ENCODE data around the gene YES1. TPM values are rescaled to one million over a fixed set of nuclear protein-coding genes. Genes with fewer than 3 reads are reported as not detected.

The YES1 gene
- total RNA-seq, 2 experiments from 2014 or later, result not detected

- no peaks in the 10 kb centered on the region for H3K36me3 ChIP-seq (ENCODE audit: insufficient read depth, low read length)
- no TSS peak for BruUV-seq (replicated peaks)
- H3K9me3 ChIP-seq (ENCODE audit: low read length), result no peaks in the 10 kb centered on the region
- H4K20me1 ChIP-seq (ENCODE audit: insufficient read depth, low read length), result no peaks in the 10 kb centered on the region
- no peak overlapping the region for H3K4me2 ChIP-seq (ENCODE audit: low read length)
- POLR2A ChIA-PET, result interaction anchor here (0.8 kb wide), 1 partner anchor 9 kb away, joined by 3 read pairs; no protein-coding TSS in a partner anchor
- no peak overlapping the region for H2AFZ ChIP-seq (ENCODE audit: low read length)
- no peak for DNase-seq (ENCODE audit: low spot score)
- no peaks in the 10 kb centered on the region for H3K9me2 ChIP-seq (ENCODE audit: insufficient read depth, low read length)
- H3K79me2 ChIP-seq (ENCODE audit: insufficient read depth, low read depth, low read length), result no peaks in the 10 kb centered on the region
- CTCF ChIA-PET (ENCODE audit: unreplicated experiment), result no interaction called here
- intact Hi-C loops (cut with micrococcal nuclease; ENCODE audit: unreplicated experiment), result no loop called here
- H3K27ac ChIP-seq (ENCODE audit: low read depth, low read length, poor library complexity, severe bottlenecking), result no peak overlapping the region
- no peak overlapping the region for H3K4me3 ChIP-seq (ENCODE audit: low read depth, low read length, poor library complexity, severe bottlenecking)
- H3K4me1 ChIP-seq (ENCODE audit: insufficient read depth, low read length, poor library complexity, severe bottlenecking), result no peaks in the 10 kb centered on the region
- TF ChIP-seq EZH2phosphoT487 (IDR thresholded peaks at IDR 0.05; ENCODE audit: borderline replicate concordance, low read depth, low read length) (no peak), CTCF (conservative IDR thresholded peaks at IDR 0.05; ENCODE audit: low read length) (no peak)
These were observed 8.6 kb upstream of the YES1 start for GRCh38 chr18:820591-821165.

- no peak for DNase-seq (ENCODE audit: low spot score)
- Histone ChIP-seq H3K4me2 (ENCODE audit: low read length) (no peak overlapping the region), H3K27ac (ENCODE audit: low read depth, low read length, poor library complexity, severe bottlenecking) (no peak overlapping the region), H2AFZ (ENCODE audit: low read length) (no peak overlapping the region), H3K9me3 (ENCODE audit: low read length) (no peaks in the 10 kb centered on the region), H3K36me3 (ENCODE audit: insufficient read depth, low read length) (no peaks in the 10 kb centered on the region), H3K4me1 (ENCODE audit: insufficient read depth, low read length, poor library complexity, severe bottlenecking) (no peaks in the 10 kb centered on the region), H3K79me2 (ENCODE audit: insufficient read depth, low read depth, low read length) (no peaks in the 10 kb centered on the region), H3K4me3 (ENCODE audit: low read depth, low read length, poor library complexity, severe bottlenecking) (no peak overlapping the region), H4K20me1 (ENCODE audit: insufficient read depth, low read length) (no peaks in the 10 kb centered on the region), H3K9me2 (ENCODE audit: insufficient read depth, low read length) (no peaks in the 10 kb centered on the region)
- no TSS peak for BruUV-seq (replicated peaks)
- POLR2A ChIA-PET, result no interaction called here
- CTCF ChIA-PET (ENCODE audit: unreplicated experiment), result no interaction called here
- no peak for TF ChIP-seq CTCF (conservative IDR thresholded peaks at IDR 0.05; ENCODE audit: low read length)
- TF ChIP-seq EZH2phosphoT487 (IDR thresholded peaks at IDR 0.05; ENCODE audit: borderline replicate concordance, low read depth, low read length), result no peak
- intact Hi-C loops (cut with micrococcal nuclease; ENCODE audit: unreplicated experiment), result no loop called here
These were observed 4.8 kb upstream of the YES1 start for GRCh38 chr18:816869-817268.

- no peaks in the 10 kb centered on the region for H3K36me3 ChIP-seq (ENCODE audit: insufficient read depth, low read length)
- no peak for DNase-seq (ENCODE audit: low spot score)
- intact Hi-C loops (cut with micrococcal nuclease; ENCODE audit: unreplicated experiment), result no loop called here
- H3K4me2 ChIP-seq (ENCODE audit: low read length), result no peak overlapping the region
- ChIA-PET CTCF (ENCODE audit: unreplicated experiment) (no interaction called here), POLR2A (no interaction called here)
- TF ChIP-seq EZH2phosphoT487 (IDR thresholded peaks at IDR 0.05; ENCODE audit: borderline replicate concordance, low read depth, low read length), result no peak
- no peak for TF ChIP-seq CTCF (conservative IDR thresholded peaks at IDR 0.05; ENCODE audit: low read length)
- H3K79me2 ChIP-seq (ENCODE audit: insufficient read depth, low read depth, low read length), result no peaks in the 10 kb centered on the region
- no peak overlapping the region for H3K4me3 ChIP-seq (ENCODE audit: low read depth, low read length, poor library complexity, severe bottlenecking)
- no TSS peak for BruUV-seq (replicated peaks)
- H3K27ac ChIP-seq (ENCODE audit: low read depth, low read length, poor library complexity, severe bottlenecking), result no peak overlapping the region
- no peaks in the 10 kb centered on the region for H3K9me3 ChIP-seq (ENCODE audit: low read length)
- no peak overlapping the region for H2AFZ ChIP-seq (ENCODE audit: low read length)
- no peaks in the 10 kb centered on the region for H4K20me1 ChIP-seq (ENCODE audit: insufficient read depth, low read length)
- H3K9me2 ChIP-seq (ENCODE audit: insufficient read depth, low read length), result no peaks in the 10 kb centered on the region
- no peaks in the 10 kb centered on the region for H3K4me1 ChIP-seq (ENCODE audit: insufficient read depth, low read length, poor library complexity, severe bottlenecking)
These were observed 4.1 kb upstream of the YES1 start for GRCh38 chr18:816088-816653.

All from OCI-LY7 (cell line).